GM19240 (cell line): ENCODE measurements around the gene USHBP1.

Experiments used
- DNase-seq: peaks from one replicate; pipeline ENCODE4 v3.0.0; 2011; ENCODE audit warnings: low spot score; ENCODE audit not compliant: insufficient read length

The USHBP1 gene

GRCh38 chr19:17240062-17240752 lies 24.3 kb downstream of the USHBP1 start:
- no peak for DNase-seq

- DNase-seq, result no peak
Measured at GRCh38 chr19:17237747-17238706, 26.5 kb downstream of the USHBP1 start.

- DNase-seq, result no peak
Measured at GRCh38 chr19:17236811-17237543, 27.6 kb downstream of the USHBP1 start.

GRCh38 chr19:17235971-17236777 lies 28.4 kb downstream of the USHBP1 start:
- DNase-seq, result no peak

GRCh38 chr19:17235300-17235970 lies 29.1 kb downstream of the USHBP1 start:
- DNase-seq, result no peak

GRCh38 chr19:17234911-17235299 lies 29.6 kb downstream of the USHBP1 start:
- no peak for DNase-seq

- no peak for DNase-seq
Measured at GRCh38 chr19:17232258-17232657, 32.3 kb downstream of the USHBP1 start.

- DNase-seq, result no peak
Measured at GRCh38 chr19:17229890-17230289, 34.7 kb downstream of the USHBP1 start.

GRCh38 chr19:17227798-17228367 lies 36.7 kb downstream of the USHBP1 start:
- no peak for DNase-seq

- peak; percentile 84 for DNase-seq
Measured at GRCh38 chr19:17226002-17226933, 38.3 kb downstream of the USHBP1 start, which contains the start of gene OCEL1. Gene OCEL1 (plus strand): TSS chr19:17226226. CDS start chr19:17226248, 22 bp downstream.

GRCh38 chr19:17225053-17225452 lies 39.5 kb downstream of the USHBP1 start:
- no peak for DNase-seq

- DNase-seq, result no peak
Measured at GRCh38 chr19:17220207-17220758, 44.3 kb downstream of the USHBP1 start.

GRCh38 chr19:17219286-17219685 lies 45.3 kb downstream of the USHBP1 start:
- DNase-seq, result no peak

GRCh38 chr19:17216058-17216670 lies 48.4 kb downstream of the USHBP1 start:
- no peak for DNase-seq

GRCh38 chr19:17215127-17215971 lies 49.2 kb downstream of the USHBP1 start, which contains the start of gene USE1:
Gene USE1 (plus strand): TSS chr19:17215357. CDS start chr19:17215406, 49 bp downstream.
- peak; percentile 95 for DNase-seq

- DNase-seq, result no peak
Measured at GRCh38 chr19:17214508-17215126, 49.9 kb downstream of the USHBP1 start.

GRCh38 chr19:17213334-17213733 lies 51.2 kb downstream of the USHBP1 start:
- no peak for DNase-seq
